ENCODE results near the gene FAM169A.
"Not testable (repeated sequence)": the region's sequence is repeated elsewhere in the genome, so short reads cannot be mapped to it uniquely, and the experiment has no call there.

FAM169A gene, protein sequence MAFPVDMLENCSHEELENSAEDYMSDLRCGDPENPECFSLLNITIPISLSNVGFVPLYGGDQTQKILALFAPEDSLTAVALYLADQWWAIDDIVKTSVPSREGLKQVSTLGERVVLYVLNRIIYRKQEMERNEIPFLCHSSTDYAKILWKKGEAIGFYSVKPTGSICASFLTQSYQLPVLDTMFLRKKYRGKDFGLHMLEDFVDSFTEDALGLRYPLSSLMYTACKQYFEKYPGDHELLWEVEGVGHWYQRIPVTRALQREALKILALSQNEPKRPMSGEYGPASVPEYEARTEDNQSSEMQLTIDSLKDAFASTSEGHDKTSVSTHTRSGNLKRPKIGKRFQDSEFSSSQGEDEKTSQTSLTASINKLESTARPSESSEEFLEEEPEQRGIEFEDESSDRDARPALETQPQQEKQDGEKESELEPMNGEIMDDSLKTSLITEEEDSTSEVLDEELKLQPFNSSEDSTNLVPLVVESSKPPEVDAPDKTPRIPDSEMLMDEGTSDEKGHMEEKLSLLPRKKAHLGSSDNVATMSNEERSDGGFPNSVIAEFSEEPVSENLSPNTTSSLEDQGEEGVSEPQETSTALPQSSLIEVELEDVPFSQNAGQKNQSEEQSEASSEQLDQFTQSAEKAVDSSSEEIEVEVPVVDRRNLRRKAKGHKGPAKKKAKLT

DNA sequence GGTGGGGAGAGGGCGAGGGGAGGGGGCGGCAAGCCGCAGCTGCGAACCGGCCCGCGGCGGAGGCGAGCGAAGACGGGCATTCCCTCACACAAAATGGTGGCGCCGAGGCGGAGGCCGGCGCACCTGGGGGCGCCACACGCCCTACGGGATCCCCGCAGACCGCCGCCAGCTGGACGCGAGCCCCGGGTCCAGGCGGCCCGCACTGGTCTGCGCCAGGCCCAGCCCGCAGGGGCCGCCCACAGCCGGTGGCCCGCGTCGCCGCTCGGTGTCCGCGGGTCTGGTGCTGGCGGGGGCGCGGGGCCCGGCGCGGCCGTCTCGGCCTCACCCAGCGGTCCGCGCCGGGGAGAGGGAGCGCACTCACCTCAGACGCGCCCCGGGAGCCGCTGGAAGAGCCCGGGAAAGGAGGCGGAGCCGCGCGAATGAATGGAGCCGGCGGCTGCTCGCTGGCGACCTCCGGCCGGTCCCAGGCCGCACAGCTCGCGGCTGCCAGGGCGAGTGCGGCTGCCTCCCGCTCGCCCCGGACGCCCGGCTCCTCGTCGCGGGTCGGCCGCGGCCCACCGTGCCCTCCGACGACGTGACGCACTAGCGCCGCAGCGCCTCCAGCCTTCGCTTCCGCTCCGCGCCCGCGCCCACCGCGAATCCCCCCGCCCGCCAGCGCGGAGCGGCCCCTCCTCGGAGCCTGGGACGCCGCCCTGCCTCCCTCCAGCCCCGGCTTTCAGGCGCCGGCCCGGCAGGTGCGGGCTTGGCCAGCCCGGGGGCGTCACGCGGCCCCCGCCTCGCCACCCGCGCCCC, at the start of gene FAM169A:
Gene FAM169A, minus strand, starts transcription at position 584 of the 792 bp plus-strand sequence. CDS start 24,711 bp downstream, outside the sequence.
- no peak for DNase-seq

DNA sequence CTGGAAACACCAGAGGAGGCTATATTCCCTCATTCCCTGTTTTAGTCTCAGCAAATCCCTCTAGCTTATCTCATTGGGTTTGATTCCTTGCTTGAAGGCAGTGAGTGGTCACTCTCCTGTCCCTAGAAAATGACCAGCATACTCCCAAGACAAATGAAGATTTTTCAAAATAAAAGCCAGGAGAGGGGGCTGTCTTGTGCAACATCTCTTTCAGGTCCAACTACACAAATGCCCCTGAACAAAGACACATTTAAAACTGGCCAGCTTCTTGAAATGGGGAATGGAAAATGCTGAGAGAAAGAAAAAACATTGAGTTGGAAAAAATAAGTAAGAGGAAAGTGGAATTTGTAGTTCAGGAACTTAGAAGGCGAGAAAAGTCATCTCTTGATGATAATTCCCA, 49.3 kb upstream of the FAM169A start:
- no peak for DNase-seq

DNA sequence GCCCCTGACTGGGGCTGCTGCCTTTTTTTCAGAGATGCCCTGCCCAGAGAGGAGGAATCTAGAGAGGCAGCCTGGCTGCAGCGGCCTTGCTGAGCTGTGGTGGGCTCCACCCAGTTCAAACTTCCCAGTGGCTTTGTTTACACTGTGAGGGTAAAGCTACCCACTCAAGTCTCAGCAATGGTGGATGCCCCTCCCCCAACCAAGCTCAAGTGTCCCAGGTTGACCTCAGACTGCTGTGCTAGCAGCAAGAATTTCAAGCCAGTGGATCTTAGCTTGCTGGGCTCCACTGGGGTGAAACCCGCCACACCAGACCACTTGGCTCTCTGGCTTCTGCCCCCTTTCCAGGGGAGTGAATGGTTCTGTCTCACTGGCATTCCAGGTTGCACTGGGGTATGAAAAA, 45.2 kb upstream of the FAM169A start:
- not testable (repeated sequence) for DNase-seq

DNA sequence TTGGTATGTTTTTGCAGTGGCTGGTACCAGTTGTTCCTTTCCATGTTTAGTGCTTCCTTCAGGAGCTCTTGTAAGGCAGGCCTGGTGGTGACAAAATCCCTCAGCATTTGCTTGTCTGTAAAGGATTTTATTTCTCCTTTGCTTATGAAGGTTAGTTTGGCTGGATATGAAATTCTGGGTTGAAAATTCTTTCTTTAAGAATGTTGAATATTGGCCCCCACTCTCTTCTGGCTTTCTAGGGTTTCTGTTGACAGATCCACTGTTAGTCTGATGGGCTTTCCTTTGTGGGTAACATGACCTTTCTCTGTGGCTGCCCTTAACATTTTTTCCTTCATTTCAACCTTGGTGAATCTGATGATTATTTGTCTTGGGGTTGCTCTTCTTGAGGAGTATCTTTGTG, 43.7 kb upstream of the FAM169A start:
- not testable (repeated sequence) for DNase-seq

DNA sequence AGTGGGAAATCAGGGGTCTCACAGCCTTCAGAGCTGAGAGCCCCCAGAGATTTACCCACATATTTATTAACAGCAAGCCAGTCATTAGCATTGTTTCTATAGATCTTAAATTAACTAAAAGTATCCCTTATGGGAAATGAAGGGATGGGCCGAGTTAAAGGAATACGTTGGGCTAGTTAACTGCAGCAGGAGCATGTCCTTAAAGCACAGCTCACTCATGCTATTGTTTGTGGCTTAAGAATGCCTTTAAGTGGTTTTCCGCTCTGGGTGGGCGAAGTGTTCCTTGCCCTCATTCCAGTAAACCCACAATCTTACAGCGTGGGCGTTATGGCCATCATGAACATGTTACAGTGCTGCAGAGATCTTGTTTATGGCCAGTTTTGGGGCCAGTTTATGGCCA, 42.0 kb upstream of the FAM169A start:
- DNase-seq: not testable (repeated sequence)

DNA sequence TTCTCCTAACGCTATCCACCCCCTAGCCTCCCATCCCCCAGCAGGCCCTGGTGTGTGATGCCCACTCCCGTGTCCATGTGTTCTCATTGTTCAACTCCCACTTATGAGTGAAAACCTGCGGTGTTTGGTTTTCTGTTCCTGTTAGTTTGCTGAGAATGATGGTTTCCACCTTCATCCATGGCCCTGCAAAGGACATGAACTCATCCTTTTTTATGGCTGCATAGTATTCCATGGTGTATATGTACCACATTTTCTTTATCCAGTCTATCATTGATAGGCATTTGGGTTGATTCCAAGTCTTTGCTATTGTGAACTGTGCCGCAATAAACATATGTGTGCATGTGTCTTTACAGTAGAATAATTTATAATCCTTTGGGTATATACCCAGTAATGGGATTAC, 38.5 kb upstream of the FAM169A start:
- DNase-seq: not testable (repeated sequence)

DNA sequence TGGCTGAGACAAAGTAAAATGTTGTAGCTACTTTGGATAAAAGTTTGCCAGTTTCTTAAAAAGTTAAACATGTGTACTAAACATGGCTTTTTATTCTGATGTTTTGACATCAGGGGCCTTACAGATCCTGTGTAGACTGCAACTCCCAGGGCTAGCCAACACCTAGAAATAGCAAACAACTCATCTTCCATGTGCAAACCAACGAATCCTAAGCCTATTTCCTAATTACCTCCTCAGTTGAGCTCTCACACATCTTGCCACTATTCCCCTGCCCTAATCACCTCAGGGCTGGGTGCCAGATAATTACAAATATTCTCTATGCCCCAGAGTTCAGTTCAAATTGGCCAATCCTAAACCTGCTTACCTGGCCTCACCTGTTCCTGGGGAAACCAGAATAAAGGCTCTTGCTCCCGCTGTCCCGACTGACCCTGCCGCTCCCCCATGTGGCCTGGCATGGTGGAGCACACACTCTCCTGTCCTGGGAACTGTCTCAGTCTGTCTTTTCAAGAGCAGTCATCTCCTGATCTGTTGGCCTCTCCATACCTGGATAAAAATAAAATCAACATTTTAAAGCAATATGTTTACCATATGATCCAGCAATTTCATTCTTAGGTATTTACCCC, 37.1 kb upstream of the FAM169A start:
- no peak for DNase-seq

DNA sequence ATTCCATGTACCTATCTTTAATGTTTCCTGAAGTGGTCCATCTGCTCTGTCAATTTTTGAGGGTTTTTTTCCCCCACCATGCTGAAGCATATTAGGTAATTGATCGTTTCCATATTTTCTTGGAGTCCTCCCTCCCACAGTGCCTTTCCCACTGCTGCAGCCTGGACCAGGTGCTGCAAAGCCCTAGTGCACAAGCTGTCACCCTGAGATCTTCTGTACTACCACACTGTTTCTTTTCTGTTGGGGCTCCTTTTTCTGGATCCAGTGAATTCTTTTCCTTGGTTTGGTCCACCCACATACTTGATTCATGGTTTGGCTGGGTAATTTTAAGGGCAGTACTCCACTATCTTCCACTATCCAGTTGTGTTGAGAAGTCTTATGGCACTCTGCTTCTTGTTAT, 30.9 kb upstream of the FAM169A start:
- DNase-seq: no peak

DNA sequence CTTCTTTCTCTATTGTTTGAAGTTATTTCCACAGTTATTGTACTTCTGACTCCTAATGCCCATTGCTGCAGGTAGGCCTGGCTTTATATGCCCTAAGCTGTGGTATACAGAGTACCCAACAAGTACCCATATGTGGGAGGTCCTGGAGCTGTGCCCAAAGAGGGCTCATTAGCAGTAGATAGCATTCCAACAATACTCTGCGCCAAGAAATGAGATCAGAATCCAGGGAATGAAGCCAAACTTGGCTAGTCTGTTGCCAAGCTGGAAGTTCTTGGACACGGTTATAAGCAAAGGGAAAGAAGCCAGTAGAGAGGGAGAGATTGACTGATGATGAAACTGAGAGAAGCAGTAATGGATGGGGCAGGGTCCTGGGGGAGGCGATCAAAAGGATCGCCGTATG, 29.7 kb upstream of the FAM169A start:
- DNase-seq: no peak

DNA sequence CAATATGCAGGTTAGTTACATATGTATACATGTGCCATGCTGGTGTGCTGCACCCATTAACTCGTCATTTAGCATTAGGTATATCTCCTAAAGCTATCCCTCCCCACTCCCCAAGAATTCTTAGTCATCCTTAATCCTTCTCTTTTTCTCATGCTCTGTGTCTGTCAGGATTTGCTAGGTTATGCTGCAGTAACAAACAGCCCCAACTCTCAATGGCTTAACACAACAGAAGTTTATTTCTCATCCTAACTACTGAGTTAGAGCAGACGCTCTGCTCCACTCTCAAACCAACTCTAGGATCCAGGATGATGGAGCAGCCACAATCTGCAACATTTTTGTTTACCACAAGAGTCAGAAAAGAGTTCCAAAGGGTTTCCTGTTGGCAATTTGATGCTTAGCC, 28.2 kb upstream of the FAM169A start:
- DNase-seq: no peak

DNA sequence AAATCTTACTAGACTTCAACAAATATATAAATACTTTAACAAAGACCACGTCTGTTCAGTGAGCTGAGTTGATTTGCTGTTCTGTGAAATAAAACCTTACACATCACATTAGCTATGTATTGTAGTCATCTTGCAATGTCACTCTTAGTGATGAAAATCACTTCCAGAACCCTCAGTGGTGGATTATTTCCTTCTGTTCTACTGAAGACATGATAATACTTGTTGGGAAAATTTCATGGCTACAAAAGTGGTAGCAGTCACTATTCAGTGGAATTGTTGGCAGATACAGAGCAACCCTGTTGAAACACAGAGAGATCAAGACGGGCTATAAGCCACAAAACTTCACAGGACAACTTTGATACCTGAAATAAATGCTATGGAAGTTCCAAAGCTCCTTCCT, 26.7 kb upstream of the FAM169A start:
- no peak for DNase-seq

DNA sequence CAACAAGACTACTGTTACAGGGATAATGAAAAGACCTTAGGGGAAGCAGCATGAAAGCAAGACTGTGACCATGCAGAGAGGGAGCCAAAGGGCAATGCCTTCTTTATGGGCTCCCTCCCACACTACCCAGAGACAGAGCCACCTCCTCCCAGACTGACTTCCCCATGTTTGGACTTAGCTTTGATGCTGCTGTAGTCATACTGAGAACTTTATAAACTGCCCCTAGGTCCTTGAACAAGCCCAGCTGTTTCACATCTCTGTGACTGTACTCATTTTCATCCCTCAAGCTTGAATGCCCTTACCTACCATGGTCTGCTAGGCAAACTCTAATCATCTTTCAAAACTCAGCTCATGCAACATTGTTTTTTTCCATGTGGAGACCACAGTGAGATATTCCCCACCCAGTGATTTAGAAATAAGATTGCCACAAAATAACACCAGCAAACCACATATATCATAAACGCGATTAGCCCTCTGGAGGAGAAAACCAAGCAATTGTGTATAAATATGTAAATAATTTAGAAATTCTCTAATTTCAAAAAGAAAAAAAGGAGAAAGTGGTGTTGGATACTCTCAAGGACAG, 23.4 kb upstream of the FAM169A start:
- DNase-seq: no peak

DNA sequence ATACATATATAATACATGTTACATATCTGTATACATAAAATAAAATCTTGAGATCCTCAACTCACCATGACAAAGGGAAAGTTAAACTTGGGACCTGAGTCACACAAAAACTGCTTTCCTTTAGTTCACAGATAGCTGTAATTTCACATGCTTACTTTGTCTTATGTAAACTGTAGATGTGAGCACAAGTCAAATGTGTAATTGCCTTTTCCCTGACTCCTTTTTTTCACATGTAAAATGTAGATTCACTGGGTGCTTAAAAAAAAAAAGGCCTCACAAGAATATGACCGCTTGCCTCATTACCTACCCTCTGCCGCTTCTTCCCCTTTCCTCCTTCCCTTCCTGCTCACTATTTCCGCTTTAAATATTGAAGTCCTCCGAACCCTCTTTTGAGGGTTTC, 21.9 kb upstream of the FAM169A start:
- peak; percentile 29 for DNase-seq

DNA sequence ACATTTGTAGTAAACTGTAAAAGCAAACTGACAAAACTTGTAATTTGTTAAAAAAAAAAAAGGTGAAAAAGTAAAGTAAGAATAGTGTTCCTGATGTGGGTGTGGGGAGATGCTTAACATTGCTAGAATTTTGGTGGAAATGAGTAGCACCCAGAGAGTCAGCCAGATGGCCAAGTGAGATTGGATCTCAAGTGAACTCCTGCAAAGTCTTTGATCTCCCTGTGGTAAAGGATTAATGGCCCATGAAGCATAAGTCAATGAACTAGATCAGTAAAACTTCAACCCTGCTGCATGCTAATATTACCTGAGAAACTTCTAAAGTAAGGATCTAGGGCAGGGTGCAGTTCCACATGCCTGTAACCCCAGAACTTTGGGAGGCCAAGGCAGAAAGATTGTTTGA, 19.0 kb upstream of the FAM169A start:
- DNase-seq: no peak

DNA sequence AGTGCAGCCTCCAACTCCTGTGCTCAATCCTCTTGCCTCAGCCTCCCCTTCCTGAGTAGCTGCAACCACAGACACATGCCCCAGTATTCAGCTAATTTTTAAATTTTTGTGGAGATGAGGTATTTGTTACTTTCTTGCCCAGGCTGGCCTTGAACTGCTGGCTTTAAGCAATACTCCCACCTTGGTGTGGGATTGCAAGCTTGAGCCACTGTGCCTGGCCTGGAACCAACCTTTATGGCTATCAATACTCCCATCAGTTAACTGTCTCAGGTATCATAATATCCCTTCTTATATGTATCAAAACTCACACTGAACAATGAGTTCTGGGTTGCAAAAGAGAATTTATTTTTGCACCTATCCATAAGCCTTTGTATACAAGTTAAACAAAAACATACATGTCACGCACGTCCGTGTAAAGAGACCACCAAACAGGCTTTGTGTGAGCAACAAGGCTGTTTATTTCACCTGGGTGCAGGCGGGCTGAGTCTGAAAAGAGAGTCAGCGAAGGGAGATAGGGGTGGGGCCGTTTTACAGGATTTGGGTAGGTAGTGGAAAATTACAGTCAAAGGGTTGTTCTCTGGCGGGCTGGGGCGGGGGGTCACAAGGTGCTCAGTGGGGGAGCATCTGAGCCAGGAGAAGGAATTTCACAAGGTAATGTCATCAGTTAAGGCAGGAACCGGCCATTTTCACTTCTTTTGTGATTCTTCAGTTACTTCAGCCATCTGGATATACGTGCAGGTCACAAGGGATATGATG, 16.4 kb upstream of the FAM169A start:
- not testable (repeated sequence) for DNase-seq

DNA sequence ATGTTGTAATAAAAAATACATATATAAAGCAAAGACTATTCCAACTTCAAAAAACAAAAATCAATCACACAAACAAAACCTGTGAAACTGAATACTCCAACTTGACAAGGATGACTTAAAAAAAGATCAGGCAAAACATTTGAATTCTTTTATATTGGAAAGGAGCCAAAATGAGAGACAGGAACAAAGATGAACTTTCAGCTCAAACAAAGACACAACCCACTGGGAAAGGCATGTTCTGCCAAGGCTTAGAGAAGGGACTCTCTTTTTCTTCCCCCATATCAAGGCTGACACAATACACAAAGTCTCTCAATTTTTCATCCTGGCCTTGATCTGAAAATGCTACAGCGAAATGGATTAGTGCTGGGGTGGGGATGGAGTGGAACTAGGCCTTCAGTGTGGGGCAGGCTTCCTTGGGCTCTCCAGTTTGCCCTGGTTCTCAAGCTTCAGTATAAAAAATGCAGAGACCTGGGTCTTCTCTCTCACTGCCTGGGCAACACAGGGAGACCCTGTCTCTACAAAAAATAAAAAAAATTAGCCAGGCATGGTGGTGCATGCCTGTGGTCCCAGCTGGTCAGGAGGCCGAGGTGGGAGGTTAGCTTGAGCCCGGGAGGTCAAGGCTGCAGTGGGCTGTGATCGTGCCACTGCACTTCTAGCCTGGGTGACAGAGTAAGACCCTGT, 11.6 kb upstream of the FAM169A start:
- no peak for DNase-seq

DNA sequence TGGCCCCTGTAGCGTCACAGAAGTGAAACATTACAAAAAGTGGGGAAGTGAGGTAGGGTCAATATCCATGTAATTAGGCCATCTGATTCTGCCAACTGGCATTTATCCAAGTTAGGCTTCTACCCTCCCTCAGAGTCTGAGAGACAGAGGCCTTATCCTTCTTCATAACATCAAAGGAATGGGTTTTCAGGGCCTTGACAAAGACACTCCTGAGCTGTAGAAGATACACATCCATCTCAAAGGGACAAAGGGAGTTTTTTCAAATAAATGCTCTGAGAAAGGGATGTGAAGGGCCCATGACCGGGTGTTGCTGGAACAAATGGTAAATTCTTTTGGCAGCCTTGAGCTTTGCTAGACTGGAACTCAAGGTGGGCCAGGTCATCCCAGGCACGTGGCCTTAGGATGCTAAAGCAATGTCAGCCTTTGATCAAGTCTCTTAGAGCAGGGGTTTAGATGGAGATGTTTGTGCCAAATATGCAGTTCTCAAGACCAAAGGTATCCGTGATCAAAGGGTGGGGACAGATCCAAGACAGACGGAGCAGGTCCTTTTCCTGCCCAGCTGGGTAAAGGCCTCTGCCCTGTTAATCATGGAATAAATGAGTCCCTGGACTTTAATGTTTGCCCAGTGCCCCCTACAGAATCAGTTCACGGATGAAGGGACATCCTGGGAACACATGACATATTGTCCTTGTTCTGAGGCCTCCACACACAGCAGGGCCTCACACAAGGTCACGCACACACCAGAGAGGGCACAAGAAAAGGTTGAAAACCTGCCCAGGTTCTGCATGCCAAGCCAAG, 10.0 kb upstream of the FAM169A start:
- DNase-seq: no peak

DNA sequence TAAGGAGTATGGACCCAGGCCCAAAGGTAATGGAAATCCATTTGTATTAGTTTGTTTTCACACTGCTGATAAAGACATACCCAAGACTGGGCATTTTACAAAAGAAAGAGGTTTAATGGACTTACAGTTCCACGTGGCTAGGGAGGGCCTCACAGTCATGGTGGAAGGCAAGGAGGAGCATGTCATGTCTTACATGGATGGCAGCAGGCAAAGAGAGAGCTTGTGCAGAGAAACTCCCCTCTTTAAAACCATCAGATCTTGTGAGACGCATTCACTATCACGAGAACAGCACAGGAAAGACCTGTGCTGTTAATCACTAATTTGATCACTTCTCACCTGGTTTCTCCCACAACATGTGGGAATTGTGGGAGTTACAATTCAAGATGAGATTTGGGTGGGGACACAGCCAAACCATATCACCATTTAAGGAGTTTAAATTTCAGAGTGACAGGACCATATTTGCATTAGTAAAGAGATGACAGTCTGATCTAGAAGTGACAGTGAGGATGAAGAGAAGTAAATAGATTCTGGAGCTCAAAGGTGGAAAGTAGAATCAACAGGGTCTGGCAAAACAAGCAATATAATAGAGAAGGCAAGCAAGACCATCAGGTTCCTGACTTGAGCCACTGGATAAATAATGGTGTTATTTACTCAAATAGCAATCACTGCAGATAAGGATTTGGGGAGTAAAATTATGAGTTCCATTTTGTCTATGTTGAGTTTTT, 7.5 kb upstream of the FAM169A start:
- DNase-seq: no peak

DNA sequence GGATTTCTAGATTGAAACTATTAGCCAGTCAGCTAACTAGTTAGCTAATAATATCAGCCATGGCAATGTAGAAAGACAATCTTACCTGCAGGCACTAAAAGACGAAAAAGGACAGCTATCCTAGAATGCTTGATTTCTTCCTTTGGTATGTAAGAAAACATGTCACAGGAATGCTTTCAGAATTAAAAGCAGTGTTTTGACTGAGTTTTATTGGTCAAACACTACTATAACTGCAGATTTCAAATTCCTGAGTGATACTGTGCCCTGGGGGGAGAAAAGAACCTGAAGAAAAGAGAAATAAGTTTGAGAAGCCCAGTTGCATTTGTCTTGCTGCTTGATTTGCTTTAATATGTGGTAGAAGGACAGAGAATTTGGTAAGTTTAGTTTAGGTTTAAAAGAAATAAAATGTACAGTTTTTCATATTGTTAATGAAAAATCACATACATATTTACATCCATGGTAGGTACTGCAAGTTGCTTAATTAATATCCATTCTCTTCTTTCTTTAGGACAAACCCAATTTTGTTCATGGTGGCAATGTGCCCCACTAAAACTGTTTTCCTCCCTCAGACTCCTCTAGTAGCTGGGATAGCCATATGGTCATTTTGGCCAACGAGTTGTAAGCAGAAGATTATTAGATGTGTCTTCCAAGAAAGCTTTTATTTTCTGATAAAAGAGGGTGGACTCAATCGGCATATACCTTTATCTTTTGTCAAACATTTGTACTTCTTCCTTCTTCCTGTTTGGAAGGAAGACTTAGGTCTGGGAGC, 4.3 kb upstream of the FAM169A start:
- DNase-seq: no peak

Data from MV-4-11 (cell line).